Dermis lymphatic vessel endothelial cell (primary cell): Measurements from ENCODE around the gene NCAPD3. TPM values are rescaled to one million over a fixed set of nuclear protein-coding genes. Genes with fewer than 3 reads are reported as not detected.

ENCODE experiments used
- total RNA-seq: library from RNA; depleted of rRNA; stranded (reverse); fragments of >200 nt; gene quantifications from 2 replicates; pipeline ENCODE4 v1.2.1, GENCODE V29; 2014

NCAPD3 gene
- 12.5 and 13.2 TPM in 2 replicates for total RNA-seq

GRCh38 chr11:134223836-134224709 lies at the start of gene NCAPD3, which contains the start of gene VPS26B:
Gene NCAPD3 (minus strand): TSS chr11:134223967. CDS start chr11:134223926, 41 bp downstream.
Gene VPS26B (plus strand): TSS chr11:134224671. CDS start chr11:134225123, 452 bp downstream.

GRCh38 chr11:134253188-134253993 lies 29.6 kb upstream of the NCAPD3 start, which contains the start of the genes ACAD8 and THYN1:
Gene ACAD8 (plus strand): TSS chr11:134253568. CDS start chr11:134253601, 33 bp downstream.
Gene THYN1 (minus strand): TSS chr11:134253352. CDS start chr11:134252882, 470 bp downstream.

Other genes starting within 250 kb of the NCAPD3 start
- 5.1 and 5.8 TPM in 2 replicates for gene JAM3, start 154.9 kb downstream of the NCAPD3 start, total RNA-seq
- 18.6 and 26.1 TPM in 2 replicates for gene VPS26B, start 704 bp upstream of the NCAPD3 start, total RNA-seq
- 47.5 and 63.4 TPM in 2 replicates for gene THYN1, start 29.4 kb upstream of the NCAPD3 start, total RNA-seq
- gene ACAD8, start 29.6 kb upstream of the NCAPD3 start, total RNA-seq: 20.5 and 26.1 TPM in 2 replicates
- gene GLB1L3, start 52.4 kb upstream of the NCAPD3 start, total RNA-seq: not detected in 2 replicates
- gene GLB1L2, start 108.0 kb upstream of the NCAPD3 start, total RNA-seq: under 0.01 and 0.34 TPM in 2 replicates
- gene B3GAT1, start 188.3 kb upstream of the NCAPD3 start, total RNA-seq: not detected in 2 replicates